Right atrium auricular region (tissue), 2 donors: ENCODE results near the gene PIGM. TPM values are rescaled to one million over a fixed set of nuclear protein-coding genes. Genes with fewer than 3 reads are reported as not detected.

Experiments
- DNase-seq: peaks from one replicate; pipeline ENCODE4 v3.0.0-alpha.2; 2019; ENCODE audit warnings: low spot score
- H3K27ac ChIP-seq, 2 donors: fragments of 200-600 bp; sonication (generic); 1 replicate in 1 of 2; 2 replicates in 1 of 2; pipeline ENCODE4 v1.5.1; 2016 to 2019
- H3K27me3 ChIP-seq, 2 donors: fragments of 200-600 bp; sonication (generic); one replicate each; pipeline versions ENCODE4 v1.5.1 to v1.6.0; 2017 to 2019
- H3K36me3 ChIP-seq: fragments of 200-600 bp; sonication (generic); one replicate; pipeline ENCODE4 v1.5.1; 2016
- H3K4me1 ChIP-seq, 2 donors: fragments of 200-600 bp; sonication (generic); one replicate each; pipeline versions ENCODE4 v1.5.1 to v1.6.0; 2017 to 2019
- H3K4me3 ChIP-seq, 2 donors: fragments of 200-600 bp; sonication (generic); 1 replicate in 1 of 2; 2 replicates in 1 of 2; pipeline ENCODE4 v1.5.1; 2017 to 2019; ENCODE audit warnings: mild to moderate bottlenecking in 1 of 2, moderate library complexity in 1 of 2
- H3K9me3 ChIP-seq, 2 donors: fragments of 200-600 bp; sonication (generic); one replicate each; pipeline ENCODE4 v1.5.1; 2019
- total RNA-seq, 2 donors: library from RNA; depleted of rRNA; stranded (reverse); fragments of >200 nt; gene quantifications; one replicate each; pipeline ENCODE4 v1.1.0, GENCODE V29; 2016
- TF ChIP-seq, protein P1 (sequence below), 2 donors: fragments of 200-600 bp; sonication (generic); IDR thresholded peaks; one replicate each; pipeline ENCODE4 v1.5.1; 2019; ENCODE audit warnings: antibody characterized with exemption in 2 of 2

PIGM gene
- total RNA-seq, 2 donors from 2014 or later = 2.4 to 3.2 TPM

DNA sequence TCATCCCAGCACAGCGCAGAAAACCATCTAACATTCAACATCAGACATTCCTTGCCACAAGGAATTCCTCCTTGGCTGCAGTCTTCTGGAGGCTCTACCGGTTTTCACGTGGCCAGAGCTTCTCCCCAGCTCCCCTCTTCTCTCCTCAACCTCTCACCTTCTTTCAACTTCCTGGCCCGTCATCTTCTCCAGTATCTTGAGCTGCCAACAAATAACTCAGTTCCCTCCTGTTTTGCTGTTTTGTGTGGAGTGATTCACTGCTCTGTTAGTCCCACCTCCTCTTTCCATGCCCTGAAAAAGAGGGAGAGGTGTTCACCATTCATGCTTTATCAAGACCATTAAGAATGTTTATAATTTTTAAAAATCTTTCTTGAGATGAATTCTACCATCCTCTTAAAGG is 32.6 kb downstream of the PIGM start:
- Histone ChIP-seq H3K27ac (no peak overlapping the region), H3K4me1 (no peaks in the 10 kb centered on the region), H3K27me3 (no peaks in the 10 kb centered on the region), H3K4me3 (no peak overlapping the region), H3K9me3 (no peaks in the 10 kb centered on the region), H3K36me3 (no peaks in the 10 kb centered on the region)
- TF ChIP-seq, protein P1, sequence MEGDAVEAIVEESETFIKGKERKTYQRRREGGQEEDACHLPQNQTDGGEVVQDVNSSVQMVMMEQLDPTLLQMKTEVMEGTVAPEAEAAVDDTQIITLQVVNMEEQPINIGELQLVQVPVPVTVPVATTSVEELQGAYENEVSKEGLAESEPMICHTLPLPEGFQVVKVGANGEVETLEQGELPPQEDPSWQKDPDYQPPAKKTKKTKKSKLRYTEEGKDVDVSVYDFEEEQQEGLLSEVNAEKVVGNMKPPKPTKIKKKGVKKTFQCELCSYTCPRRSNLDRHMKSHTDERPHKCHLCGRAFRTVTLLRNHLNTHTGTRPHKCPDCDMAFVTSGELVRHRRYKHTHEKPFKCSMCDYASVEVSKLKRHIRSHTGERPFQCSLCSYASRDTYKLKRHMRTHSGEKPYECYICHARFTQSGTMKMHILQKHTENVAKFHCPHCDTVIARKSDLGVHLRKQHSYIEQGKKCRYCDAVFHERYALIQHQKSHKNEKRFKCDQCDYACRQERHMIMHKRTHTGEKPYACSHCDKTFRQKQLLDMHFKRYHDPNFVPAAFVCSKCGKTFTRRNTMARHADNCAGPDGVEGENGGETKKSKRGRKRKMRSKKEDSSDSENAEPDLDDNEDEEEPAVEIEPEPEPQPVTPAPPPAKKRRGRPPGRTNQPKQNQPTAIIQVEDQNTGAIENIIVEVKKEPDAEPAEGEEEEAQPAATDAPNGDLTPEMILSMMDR (IDR thresholded peaks at IDR 0.05) = no peak
- no peak for DNase-seq

GRCh38 chr1:159996653-159997052 is 35.1 kb downstream of the PIGM start:
- Histone ChIP-seq H3K36me3 (no peaks in the 10 kb centered on the region), H3K4me1 (peaks cover 0 to 3% of the 10 kb centered on the region in 2 donors), H3K27me3 (no peaks in the 10 kb centered on the region), H3K4me3 (no peak overlapping the region), H3K27ac (peak overlapping the region in 1 of 2 donors; percentile 77), H3K9me3 (no peaks in the 10 kb centered on the region)
- no peak for DNase-seq
- TF ChIP-seq, protein P1 (IDR thresholded peaks at IDR 0.05) = no peak

- Histone ChIP-seq H3K4me3 (no peak overlapping the region), H3K27me3 (no peaks in the 10 kb centered on the region), H3K9me3 (no peaks in the 10 kb centered on the region)
Observed at GRCh38 chr1:159994896-159995295, 36.9 kb downstream of the PIGM start.

DNA sequence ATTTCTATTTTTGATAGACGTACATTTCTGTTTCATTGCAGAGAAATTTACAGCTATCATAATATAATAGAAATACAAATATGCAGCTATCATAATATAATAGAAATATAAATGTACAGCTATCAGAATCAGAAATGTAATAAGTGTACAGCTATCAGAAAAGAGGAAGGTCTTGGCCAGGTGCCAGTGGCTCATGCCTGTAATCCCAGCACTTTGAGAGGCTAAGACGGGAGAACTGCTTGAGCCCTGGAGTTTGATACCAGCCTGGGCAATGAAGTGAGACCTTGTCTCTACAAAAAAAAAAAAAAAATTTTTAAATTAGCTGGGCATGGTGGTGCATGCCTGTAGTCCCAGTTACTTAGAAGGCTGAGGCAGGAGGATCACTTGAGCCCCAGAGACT is 37.9 kb downstream of the PIGM start:
- no peak for DNase-seq
- TF ChIP-seq, protein P1 (IDR thresholded peaks at IDR 0.05) = no peak
- H3K27ac ChIP-seq = peak overlapping the region in 1 of 2 donors; percentile 20
- H3K27me3 ChIP-seq = no peaks in the 10 kb centered on the region
- H3K36me3 ChIP-seq = no peaks in the 10 kb centered on the region
- no peak overlapping the region for H3K4me3 ChIP-seq
- no peaks in the 10 kb centered on the region for H3K9me3 ChIP-seq
- H3K4me1 ChIP-seq = peaks cover 0 to 10% of the 10 kb centered on the region in 2 donors

More at GRCh38 chr1:159994896-159995295, 36.9 kb downstream of the PIGM start:
- TF ChIP-seq, protein P1 (IDR thresholded peaks at IDR 0.05) = no peak
- H3K27ac ChIP-seq = peak overlapping the region in 1 of 2 donors; percentile 77
- peaks cover 0 to 10% of the 10 kb centered on the region in 2 donors for H3K4me1 ChIP-seq
- no peak for DNase-seq
- no peaks in the 10 kb centered on the region for H3K36me3 ChIP-seq

- TF ChIP-seq, protein P1 (IDR thresholded peaks at IDR 0.05) = no peak
- peak overlapping the region; percentile 56 to 83 for H3K27ac ChIP-seq
Observed at GRCh38 chr1:159992161-159992560, 39.6 kb downstream of the PIGM start.

DNA sequence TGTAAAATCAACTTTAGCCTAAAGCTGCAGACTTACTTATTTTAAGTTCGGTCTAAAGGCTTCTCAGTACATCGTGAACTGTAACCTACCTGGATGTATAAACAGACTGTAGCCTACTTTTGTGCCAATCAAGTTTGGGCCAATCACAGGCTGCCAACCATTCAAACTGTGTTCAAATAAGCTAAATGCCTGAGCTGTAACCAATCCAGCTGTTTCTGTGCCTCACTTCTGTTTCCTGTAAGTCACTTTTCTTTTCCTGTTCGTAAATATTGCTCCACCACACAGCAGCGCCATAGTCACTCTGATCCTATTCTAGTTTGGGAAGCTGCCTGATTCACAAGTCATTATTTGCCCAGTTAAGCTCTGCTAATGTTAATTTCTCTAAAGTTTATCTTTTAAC is 40.3 kb downstream of the PIGM start:
- Histone ChIP-seq H3K27me3 (no peaks in the 10 kb centered on the region), H3K27ac (peak overlapping the region; percentile 56 to 83), H3K4me1 (peaks cover 0 to 10% of the 10 kb centered on the region in 2 donors), H3K9me3 (no peaks in the 10 kb centered on the region), H3K36me3 (no peaks in the 10 kb centered on the region), H3K4me3 (no peak overlapping the region)
- TF ChIP-seq, protein P1 (IDR thresholded peaks at IDR 0.05) = no peak
- no peak for DNase-seq

More at GRCh38 chr1:159992161-159992560, 39.6 kb downstream of the PIGM start:
- H3K27me3 ChIP-seq = no peaks in the 10 kb centered on the region
- H3K9me3 ChIP-seq = no peaks in the 10 kb centered on the region
- no peak overlapping the region for H3K4me3 ChIP-seq
- no peak for DNase-seq
- H3K4me1 ChIP-seq = peaks cover 0 to 10% of the 10 kb centered on the region in 2 donors
- H3K36me3 ChIP-seq = no peaks in the 10 kb centered on the region
